Endothelial cell of umbilical vein (primary cell): ENCODE measurements around the gene PRIM2.
"Not testable (repeated sequence)": the region's sequence is repeated elsewhere in the genome, so short reads cannot be mapped to it uniquely, and the experiment has no call there.

Experiments used
- EZH2 ChIP-seq: IDR thresholded peaks from 2 replicates; pipeline ENCODE4 v1.6.1; 2012; ENCODE audit warnings: borderline replicate concordance, low read depth, mild to moderate bottlenecking, moderate library complexity, low read length, inconsistent platforms; ENCODE audit not compliant: severe bottlenecking
- FOS ChIP-seq: IDR thresholded peaks from 2 replicates; pipeline ENCODE4 v1.6.1; 2011; ENCODE audit warnings: mild to moderate bottlenecking, low read length, moderate library complexity, borderline replicate concordance; ENCODE audit not compliant: insufficient read depth
- GATA2 ChIP-seq: IDR thresholded peaks from 2 replicates; pipeline ENCODE4 v1.7.0; 2011; ENCODE audit warnings: low read depth, mild to moderate bottlenecking, moderate library complexity, mixed read lengths, low read length; ENCODE audit not compliant: insufficient read length, insufficient read depth
- JUN ChIP-seq: IDR thresholded peaks from 2 replicates; pipeline ENCODE4 v1.6.1; 2011; ENCODE audit warnings: borderline replicate concordance, low read depth; ENCODE audit not compliant: insufficient read length, insufficient read depth
- MYC ChIP-seq: IDR thresholded peaks from one replicate; pipeline ENCODE4 v1.6.1; 2011; ENCODE audit warnings: mild to moderate bottlenecking, low read depth, low read length
- POLR2A ChIP-seq: IDR thresholded peaks from 2 replicates; pipeline ENCODE4 v1.6.1; 2012; ENCODE audit warnings: low read depth, mild to moderate bottlenecking, control low read depth, low read length
- POLR2AphosphoS5 ChIP-seq: IDR thresholded peaks from 2 replicates; pipeline ENCODE4 v1.6.1; 2012; ENCODE audit warnings: low read depth, mild to moderate bottlenecking, control low read depth, low read length, moderate library complexity; ENCODE audit not compliant: insufficient read depth
- TF ChIP-seq, protein P1 (sequence below), 2 donors: IDR thresholded peaks; 1 replicate in 1 of 2; 2 replicates in 1 of 2; pipeline ENCODE4 v1.5.1; 2011; ENCODE audit warnings: low read length in 2 of 2, mild to moderate bottlenecking in 2 of 2, moderate library complexity in 2 of 2, control low read depth in 1 of 2, inconsistent platforms in 1 of 2, low read depth in 1 of 2; ENCODE audit not compliant: insufficient read depth in 1 of 2; ENCODE audit errors: extremely low read depth in 1 of 2
- TF ChIP-seq, protein P2 (sequence below): IDR thresholded peaks from 2 replicates; pipeline ENCODE4 v1.6.1; 2011; ENCODE audit not compliant: insufficient read depth, insufficient read length

DNA sequence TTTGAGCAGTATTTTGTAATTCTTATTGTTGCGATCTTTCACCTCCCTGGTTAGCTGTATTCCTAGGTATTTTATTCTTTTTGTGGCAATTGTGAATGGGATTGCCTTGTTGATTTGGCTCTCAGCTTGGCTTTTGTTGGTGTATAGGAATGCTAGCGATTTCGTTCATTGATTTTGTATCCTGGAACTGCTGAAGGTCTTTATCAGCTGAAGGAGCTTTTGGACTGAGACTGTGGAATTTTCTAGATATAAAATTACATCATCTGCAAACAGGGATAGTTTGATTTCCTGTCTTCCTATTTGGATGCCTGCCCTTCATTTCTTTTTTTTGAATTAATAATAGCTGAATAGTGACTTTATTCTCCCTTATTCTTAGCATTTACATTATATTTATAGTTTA lies 74.6 kb downstream of the PRIM2 start:
- TF ChIP-seq, protein P1, sequence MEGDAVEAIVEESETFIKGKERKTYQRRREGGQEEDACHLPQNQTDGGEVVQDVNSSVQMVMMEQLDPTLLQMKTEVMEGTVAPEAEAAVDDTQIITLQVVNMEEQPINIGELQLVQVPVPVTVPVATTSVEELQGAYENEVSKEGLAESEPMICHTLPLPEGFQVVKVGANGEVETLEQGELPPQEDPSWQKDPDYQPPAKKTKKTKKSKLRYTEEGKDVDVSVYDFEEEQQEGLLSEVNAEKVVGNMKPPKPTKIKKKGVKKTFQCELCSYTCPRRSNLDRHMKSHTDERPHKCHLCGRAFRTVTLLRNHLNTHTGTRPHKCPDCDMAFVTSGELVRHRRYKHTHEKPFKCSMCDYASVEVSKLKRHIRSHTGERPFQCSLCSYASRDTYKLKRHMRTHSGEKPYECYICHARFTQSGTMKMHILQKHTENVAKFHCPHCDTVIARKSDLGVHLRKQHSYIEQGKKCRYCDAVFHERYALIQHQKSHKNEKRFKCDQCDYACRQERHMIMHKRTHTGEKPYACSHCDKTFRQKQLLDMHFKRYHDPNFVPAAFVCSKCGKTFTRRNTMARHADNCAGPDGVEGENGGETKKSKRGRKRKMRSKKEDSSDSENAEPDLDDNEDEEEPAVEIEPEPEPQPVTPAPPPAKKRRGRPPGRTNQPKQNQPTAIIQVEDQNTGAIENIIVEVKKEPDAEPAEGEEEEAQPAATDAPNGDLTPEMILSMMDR (IDR thresholded peaks at IDR 0.05; ENCODE audit: extremely low read depth in 1 of 2, insufficient read depth in 1 of 2, low read depth in 1 of 2, low read length in 2 of 2) = not testable (repeated sequence)
- TF ChIP-seq EZH2, POLR2A, GATA2, POLR2AphosphoS5, JUN, FOS, MYC: not testable (repeated sequence)
- TF ChIP-seq, protein P2, sequence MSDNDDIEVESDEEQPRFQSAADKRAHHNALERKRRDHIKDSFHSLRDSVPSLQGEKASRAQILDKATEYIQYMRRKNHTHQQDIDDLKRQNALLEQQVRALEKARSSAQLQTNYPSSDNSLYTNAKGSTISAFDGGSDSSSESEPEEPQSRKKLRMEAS = not testable (repeated sequence)
